Activated T-cell treated with anti-CD3 and anti-CD28 coated beads, Interleukin-2, amount 50 U/mL, for 1 hour (primary cell): Measurements from ENCODE around the gene SYT9.

Source experiments
- DNase-seq: peaks from one replicate; pipeline ENCODE4 v3.0.0-alpha.2; 2020

Gene SYT9

DNA sequence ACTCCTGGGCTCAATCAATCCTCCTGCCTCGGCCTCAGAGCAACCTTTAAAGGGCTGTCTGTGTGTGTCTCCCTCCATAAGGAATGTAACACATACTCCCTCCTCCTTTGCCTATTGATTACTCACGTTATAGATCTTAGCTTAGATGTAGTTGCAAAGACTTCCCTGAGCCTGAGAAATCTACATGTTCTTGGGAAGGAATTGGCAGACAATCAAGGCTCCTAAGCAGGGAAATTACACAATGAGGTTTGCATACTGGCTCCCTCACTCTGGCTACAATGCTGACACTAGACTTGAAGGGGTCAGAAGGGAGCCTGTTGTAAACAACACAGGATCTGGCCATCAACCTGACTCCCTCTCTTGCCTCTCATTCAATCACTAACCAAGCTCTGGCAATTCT lies 228.4 kb downstream of the SYT9 start:
- no peak for DNase-seq

DNA sequence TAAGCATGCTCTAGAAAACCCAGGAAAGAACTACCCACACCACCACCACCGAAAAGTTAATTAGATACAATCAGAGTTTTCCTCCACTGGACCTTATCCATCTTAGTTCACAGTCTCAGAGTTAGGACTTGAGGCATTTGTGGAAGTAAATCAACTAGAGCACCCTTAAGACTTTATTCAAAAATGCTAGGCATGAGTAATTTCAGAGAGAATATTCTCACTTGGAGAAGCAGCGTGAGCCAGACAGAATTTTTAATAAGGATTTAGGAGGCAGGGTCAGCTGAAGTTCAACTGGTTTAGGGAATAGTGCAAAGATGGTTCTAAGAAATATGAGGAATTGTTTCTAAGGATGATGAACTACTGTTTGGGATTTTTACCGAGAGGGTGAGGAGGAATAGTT lies 232.4 kb downstream of the SYT9 start:
- no peak for DNase-seq

DNA sequence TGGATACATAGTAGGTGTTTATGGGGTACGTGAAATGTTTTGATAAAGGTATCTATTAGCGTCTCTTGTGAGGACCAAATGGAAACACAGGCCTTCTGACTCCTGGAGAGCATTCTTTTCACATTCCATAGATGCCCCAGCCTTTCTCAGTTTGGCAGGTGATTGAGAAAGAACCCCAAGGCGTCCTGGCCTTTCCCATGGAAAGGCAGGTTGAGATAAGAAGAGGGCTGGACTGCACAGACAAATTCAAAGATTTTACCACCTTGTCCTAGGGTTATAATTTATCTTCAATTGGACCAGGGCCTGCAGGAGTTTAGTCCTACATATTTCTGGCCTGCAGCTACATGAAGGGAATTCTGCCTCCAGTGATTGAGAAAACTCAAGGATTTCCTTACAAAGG lies 232.9 kb downstream of the SYT9 start:
- no peak for DNase-seq

DNA sequence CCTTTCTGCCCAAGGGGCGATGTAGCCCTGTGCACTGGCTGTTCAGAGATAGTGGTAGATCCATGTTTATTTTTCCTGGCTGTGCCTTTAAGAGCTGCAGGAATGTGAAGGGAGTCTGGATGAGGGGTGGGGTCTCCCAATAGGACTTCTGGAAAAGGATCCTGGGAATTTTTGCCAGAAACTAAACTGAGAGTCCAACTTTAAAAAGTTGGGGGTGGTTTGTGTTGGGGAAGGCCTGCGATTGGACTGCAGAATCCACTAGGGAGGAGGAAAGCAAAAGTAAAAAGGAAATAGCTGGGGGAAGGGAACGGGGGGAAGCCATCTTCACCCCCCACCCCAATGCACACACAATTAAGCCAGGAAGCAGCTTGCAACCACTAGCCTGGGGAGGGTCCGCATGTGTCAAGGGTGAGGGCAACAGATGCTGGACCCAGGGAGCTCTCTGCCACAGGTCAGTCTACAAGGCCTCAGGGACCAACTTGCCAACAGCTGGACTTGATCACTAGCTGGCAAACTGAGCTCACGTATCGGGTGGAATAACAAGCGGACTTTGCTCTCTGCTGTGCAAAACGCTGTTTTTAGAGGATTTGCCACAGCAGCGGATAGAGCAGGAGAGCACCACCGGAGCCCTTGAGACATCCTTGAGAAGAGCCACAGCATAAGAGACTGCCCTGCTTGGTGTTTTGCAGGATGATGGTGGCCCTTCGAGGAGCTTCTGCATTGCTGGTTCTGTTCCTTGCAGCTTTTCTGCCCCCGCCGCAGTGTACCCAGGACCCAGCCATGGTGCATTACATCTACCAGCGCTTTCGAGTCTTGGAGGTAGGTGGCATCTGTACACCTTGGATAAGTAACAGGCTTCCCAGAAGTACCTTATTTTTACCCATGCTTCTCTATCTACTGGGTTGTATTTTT lies 233.7 kb downstream of the SYT9 start, which contains the start of gene OLFML1:
OLFML1 (plus strand) TSS at position 321 of the 912 bp plus-strand sequence; CDS start at position 691, 370 bp downstream.
- DNase-seq: no peak

DNA sequence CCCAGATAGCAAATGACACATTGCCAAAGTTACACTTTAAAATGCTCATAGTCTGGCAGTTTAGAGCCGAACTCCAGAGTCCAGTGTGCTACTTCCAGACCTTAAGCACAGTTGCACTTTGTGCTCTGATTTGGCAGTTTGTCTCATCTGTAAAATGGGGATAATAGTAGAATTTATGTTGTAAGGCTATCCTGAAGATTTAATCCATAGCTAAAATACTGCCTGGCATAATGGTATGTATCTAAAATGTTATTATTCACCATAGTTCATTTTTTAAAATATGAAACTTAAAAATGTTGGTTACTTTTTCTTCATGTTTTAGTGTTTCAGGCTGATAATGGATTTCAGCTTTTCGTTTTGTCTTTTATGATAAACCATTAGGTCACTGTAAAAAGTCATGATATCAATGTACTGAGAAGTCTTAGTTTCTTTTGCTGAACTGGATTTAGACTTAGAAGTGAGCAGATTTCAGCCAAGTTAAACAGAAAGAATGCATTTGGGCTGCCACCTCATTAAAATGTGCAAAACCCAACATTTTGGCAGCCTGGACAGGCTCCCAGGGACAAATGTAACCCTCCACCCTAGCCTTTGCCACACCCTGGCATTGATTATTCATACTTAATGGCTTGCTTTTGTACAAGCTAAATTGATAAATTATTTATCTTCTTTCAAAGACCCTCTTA lies 234.5 kb downstream of the SYT9 start:
- DNase-seq: no peak

DNA sequence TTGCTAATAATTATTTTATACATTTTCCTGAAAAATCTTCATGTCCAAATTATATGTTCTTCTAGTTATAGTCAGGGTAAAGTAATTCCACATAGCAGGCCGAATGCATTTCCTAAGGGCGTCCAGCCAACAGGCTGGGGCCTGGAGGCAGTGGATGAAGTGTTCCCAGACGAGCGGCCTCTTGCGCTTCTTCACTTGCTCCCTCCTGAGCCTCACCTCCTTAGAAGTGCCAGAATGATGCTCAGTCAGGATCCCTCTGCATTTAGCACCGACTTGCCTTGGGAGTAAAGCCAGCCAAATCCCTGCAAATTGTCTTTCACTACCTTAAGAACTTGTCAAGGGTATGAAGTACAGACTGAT lies 235.1 kb downstream of the SYT9 start:
- no peak for DNase-seq

DNA sequence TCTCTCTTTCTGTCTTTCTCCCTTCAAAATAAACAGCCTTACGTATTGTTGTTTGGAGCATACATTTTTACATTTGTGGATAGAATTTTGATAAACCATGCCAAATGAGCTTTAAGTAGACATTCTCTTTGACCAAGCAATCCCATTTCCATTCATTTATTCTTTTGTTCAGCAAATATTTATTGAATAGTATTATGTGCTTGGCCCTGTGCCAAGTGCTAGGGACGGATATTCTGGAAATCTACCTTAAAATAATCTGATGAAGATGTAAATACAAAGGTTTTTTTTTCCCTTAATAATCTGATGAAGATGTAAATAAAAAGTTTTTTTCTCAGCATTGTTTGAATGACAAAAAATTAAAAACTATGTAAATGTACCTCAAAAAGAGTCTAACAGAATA lies 235.7 kb downstream of the SYT9 start:
- DNase-seq: no peak

DNA sequence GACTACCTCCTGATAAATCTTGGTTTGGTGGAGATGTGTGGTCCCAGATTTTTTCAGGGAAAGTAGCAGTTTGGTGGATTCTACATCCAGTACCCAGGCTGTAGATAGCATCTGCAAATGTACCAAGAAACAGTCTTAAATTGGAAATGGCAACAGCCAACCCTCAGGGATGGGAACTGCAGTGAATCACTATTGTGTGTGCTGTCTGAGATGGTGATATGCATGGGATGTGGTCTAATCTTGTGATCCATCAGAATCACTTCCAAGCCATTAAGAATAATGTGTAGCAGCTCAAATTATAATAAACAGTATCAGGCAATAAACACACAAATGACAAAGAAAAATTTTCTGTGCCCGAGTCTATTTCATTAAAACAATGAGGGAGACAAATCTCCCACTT lies 237.0 kb downstream of the SYT9 start:
- no peak for DNase-seq

DNA sequence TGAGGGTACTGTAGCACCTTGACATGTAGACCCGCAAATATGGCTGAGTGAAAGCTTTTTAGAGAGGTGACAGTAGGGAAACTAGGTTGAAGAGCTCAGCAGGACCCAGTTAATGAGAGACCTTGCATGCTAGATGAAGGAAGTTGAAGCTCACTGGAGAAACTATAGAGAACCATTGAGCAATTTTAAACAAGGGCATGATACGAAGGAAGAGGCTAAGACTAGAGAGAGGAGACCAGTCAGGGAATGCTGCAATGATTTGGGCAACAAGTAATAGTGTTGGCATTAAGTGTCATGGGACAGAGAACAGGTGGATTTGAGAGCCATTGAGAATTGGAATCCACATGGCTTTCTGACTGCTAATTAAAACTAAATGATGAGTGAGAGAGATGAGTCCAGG lies 237.7 kb downstream of the SYT9 start:
- no peak for DNase-seq

DNA sequence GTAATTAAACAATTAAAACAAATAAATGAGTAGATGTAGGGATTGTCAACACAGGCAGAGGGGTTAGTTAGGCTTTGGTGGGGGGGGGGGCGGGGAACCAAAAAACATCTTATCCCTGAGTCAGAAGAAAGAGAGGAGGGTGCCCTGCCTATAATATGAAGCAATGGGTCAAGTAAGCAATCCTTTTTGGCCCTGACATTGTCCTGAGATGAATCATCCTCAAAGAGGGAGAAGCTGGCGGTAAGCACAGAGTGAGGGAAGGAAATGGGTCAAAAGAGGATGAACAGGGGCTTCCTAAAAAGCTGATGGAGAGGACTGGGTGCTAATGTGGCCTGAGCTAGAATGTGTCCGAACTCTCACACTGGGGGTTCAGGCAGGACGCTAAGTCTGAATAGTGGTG lies 238.3 kb downstream of the SYT9 start:
- DNase-seq: no peak

DNA sequence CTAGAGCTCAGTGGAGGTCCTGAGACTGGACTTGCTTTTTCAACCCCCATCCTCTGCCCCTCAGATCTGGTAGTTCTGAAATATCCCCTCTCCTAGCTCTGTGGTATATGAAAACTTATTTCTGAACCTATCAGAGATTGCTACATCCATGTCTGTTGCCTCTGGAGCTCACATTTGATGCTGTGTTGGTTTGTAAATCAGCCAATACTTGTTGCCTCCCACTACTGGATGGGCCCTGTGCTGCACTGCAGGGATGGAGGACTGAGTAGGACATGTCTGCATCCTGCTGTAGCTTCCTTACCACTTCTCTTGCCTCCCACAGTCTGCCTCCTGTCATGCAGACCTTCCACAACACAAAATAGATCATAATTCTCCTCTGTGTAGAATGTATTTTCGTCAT lies 238.8 kb downstream of the SYT9 start:
- no peak for DNase-seq

DNA sequence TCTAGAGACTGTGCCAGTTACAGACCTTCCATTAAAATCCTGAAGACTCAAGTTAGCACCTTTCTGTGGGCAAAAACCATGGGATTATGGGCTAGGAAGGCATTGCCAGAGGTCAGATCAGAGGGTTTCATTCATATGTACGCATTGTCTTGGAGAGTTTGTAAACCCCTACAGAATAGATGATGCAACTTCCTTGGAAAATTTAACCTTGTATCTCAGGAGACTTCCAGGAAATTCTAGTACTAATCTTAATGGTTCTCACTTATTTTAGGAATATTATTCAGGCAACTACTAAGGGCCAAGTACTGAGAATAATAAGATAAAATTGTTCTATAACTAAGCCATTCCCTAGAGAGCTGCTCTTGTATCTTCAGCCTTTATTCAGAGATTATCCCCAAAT lies 240.5 kb downstream of the SYT9 start:
- no peak for DNase-seq

DNA sequence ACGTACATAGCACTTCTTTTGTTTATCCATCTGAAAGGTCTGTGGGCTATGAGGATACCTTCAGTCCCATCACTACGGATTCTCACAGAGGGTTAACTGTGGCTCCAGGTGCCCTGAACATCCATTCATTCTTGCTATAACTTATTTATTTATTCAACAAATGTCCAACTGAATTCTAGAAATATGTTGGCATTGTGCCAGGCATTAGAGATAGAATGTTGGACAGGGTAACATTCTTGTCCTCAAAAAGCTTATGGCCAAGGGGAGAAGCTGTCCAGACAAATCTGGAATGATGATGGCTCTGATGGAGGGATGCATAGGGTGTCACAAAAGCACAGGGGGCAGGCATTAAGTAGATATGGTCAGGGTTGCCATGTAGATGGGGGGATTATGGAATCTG lies 242.0 kb downstream of the SYT9 start:
- no peak for DNase-seq

DNA sequence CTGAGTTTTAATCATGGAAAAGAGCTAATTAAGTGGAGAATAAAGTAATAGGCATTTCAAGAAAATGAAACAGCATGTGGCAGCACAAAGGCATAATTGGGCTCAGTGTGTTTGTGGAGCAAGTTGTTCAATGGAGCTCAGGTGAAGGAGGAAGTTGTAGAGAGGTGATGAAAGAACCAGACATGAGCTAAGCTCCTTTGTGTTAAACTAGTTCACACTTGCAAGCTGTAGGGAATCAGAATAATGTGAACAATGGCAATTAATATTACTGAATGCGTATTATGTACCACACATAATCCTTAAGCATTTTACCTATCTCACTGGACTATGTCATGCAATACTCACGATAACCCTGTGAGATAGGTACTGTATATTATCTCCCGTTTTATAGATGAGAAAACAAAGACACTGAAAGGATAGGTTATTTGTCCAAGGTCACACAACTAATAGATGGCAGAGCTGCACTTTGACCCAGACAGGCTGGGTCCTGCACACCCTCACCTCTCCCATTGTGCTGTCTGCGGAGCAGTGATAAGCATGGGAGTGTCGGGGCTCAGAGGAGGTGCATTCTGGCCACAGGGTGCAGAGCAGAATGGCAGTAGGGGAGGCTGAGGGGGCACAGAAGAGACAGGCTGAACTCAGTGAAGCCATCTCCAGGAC lies 242.5 kb downstream of the SYT9 start:
- no peak for DNase-seq

DNA sequence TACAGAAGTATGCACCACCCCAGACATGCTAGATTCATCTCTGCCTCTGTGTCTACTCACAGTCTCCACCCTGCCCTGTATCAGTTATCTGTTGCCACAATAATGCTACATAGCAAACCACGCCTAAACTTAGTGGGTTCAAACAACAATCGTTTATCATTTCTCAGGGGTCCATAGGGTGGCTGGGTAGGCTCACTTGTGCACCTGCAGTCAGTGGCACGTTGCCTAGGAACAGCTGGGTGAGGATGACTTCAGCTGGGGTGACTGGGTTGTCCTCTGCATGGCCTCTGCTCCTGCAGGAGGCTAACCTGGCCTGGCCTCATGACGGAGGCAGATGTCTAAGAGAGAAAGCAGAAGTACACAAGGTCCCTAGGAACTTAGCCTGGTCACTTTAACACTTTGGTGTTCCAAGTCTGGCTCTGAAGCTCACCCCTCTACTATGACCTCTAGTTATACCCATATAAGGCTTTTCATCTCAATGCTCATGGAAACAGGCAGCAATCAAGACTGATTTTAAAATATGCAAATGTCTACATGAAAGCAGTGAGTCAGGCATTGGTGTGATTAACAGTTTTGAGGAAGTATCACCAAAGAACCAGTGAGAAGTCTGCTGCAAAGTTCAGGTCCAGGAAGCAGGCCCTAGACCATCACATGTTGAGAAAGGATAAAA lies 244.3 kb downstream of the SYT9 start:
- DNase-seq: no peak

DNA sequence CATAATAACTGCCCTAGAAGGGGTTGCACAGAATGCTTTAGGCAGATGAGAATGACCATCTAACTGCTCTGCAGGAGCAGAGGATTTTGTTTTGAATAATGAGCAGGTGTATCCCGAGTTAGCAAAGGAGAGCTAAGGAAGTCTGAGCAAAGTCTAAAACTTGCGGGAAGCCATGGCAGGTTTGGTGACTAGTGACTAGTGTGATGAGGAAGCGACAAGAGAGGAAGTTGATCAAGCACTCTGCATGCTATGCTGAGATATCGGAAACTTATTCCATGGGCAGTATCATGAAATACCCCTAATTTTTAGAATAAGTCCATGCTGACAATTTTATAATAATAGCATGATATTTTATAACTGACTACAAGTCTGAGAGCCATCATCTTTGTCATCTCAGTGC lies 246.5 kb downstream of the SYT9 start:
- no peak for DNase-seq

DNA sequence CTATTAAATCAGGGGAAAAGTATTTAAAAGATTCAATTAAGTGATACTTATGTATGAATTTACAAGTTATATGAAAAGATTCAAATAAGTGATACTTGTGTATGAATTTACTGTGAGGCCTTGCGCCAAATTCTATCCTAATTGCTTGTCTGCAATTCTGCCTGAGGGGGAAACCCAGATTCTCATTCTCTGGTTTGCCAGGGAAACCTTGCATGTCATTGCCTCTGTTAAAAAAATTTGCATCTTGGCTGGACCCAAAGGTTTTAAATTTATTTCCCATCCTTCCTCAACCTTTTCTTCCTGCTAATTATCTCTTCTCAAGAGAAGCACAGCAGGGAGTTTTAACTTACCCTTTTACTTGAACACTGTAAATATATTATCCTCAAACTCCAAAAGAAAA lies 247.4 kb downstream of the SYT9 start:
- DNase-seq: no peak

DNA sequence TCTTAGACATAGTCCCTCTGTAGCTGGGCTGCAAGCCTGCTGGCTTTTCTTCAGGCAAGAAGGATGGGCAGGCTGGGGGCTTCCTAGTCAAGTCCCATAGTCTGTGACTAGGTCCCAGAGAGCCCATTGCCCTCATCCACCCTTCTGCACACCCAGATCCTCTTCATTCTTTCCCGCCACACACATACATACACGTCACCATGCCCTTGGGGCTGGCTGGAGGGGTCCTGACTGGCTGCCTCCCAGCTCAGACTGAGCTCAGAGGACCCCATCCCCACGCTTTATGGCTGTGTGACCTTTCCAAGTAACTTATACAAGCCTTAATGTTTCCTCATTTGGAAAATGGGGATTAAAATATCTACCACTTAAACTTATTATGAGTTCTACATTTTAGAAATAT lies 248.5 kb downstream of the SYT9 start:
- no peak for DNase-seq

DNA sequence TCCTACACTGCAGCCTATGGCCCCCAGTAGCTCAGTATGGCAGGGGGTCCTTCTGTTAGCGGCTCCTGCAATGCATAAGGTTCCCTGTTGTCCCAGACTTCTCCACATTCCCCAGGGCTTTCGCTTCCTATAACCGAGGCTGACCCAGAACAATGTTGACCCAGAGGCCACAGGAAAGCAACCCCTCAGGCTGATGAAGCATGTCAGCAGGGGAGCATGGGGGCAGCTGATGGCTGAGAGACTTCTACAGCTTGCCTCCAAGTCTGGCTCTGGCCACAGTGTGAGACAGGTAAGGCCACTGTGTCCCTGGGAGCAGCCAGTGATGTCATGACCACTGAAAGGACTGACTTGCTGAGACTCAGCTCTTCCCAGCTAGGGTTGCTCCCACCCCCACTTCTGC lies 249.5 kb downstream of the SYT9 start:
- no peak for DNase-seq

DNA sequence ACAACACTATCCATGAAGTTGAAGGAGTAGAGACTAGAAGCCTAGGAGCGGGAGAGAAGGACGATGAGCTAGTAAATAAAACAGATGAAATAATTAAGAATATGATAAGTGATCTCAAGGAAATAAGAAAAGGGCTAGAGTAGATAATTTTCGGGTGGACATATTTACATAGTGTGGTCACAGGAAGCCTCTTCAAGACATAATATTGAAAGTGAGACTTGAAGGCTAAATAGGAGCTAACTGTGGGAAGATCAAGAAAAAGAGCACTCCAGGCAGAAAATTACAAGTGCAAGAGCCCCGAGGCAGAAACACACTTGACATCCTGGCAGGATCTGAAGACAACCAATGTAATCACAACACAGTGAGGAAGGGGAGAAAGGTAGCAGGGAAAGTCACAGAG lies 250.2 kb downstream of the SYT9 start:
- DNase-seq: no peak

DNA sequence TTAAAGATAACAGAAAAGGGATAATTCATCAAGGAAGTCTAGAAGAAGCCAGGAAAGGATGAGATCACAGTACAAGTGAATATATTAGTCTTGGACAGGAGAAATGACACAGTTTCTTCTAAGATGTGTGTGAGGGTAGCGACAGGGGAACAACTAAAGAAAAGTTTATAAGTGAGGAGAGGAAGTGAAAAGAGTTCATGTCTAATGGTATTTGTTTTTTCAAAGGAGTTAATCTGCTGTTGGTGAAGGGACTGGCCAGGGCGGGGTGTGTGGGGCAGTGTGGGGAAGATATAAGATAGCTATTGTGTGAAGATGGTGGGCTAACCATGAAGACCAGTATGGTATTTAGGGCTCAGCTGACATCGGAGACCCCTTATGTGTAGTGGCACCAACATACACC lies 254.5 kb downstream of the SYT9 start:
- no peak for DNase-seq

DNA sequence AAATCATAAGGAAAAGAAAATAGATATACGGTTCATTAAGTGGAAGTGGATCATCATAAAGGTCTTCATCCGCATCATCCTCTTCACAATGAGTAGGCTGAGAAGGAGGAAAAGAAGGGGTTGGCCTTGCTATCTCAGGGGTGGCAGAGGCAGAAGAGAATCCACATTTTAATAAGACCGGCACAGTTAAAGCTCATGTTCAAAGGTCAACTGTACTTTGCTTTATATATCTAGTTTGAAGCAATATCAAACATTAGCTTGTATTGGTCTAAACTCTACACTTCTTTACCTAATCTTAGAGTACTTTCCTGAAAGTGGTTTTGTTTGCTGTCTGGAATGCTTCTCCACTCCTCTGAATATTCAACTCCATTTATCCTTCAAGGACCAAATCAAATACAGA lies 256.4 kb downstream of the SYT9 start:
- no peak for DNase-seq

DNA sequence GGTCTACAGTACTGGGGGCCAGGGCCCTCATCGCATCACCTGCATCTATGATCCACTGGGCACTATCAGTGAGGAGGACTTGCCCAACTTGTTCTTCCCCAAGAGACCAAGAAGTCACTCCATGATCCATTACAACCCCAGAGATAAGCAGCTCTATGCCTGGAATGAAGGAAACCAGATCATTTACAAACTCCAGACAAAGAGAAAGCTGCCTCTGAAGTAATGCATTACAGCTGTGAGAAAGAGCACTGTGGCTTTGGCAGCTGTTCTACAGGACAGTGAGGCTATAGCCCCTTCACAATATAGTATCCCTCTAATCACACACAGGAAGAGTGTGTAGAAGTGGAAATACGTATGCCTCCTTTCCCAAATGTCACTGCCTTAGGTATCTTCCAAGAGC lies 258.3 kb downstream of the SYT9 start:
- DNase-seq: no peak
